Measurements from ENCODE around the gene CCT3.
A peak's percentile ranks its signal among the peaks of the same experiment; 100 is the strongest.
"Not testable (repeated sequence)": the region's sequence is repeated elsewhere in the genome, so short reads cannot be mapped to it uniquely, and the experiment has no call there.

Gene CCT3

GRCh38 chr1:156368889-156369684, 31.0 kb upstream of the CCT3 start, which contains the start of gene RHBG:
Gene RHBG, plus strand, starts transcription at chr1:156369211. Its CDS starts 39 bp downstream, at chr1:156369250.
- no peak for DNase-seq (ENCODE audit: low read depth)

- no peak for DNase-seq (ENCODE audit: low read depth)
Measured at GRCh38 chr1:156368157-156368658, 30.1 kb upstream of the CCT3 start.

- no peak for DNase-seq (ENCODE audit: low read depth)
Measured at GRCh38 chr1:156367383-156368156, 29.5 kb upstream of the CCT3 start.

GRCh38 chr1:156366378-156367166, 28.5 kb upstream of the CCT3 start:
- no peak for DNase-seq (ENCODE audit: low read depth)

GRCh38 chr1:156365754-156366153, 27.7 kb upstream of the CCT3 start:
- DNase-seq (ENCODE audit: low read depth) = no peak

GRCh38 chr1:156360534-156360933, 22.4 kb upstream of the CCT3 start:
- no peak for DNase-seq (ENCODE audit: low read depth)

- no peak for DNase-seq (ENCODE audit: low read depth)
Measured at GRCh38 chr1:156359973-156360372, 21.9 kb upstream of the CCT3 start.

GRCh38 chr1:156359249-156359648, 21.2 kb upstream of the CCT3 start:
- DNase-seq (ENCODE audit: low read depth) = no peak

- no peak for DNase-seq (ENCODE audit: low read depth)
Measured at GRCh38 chr1:156358641-156359040, 20.5 kb upstream of the CCT3 start.

GRCh38 chr1:156357977-156358376, 19.9 kb upstream of the CCT3 start:
- DNase-seq (ENCODE audit: low read depth) = no peak

GRCh38 chr1:156356875-156357534, 18.9 kb upstream of the CCT3 start:
- peak; percentile 42 for DNase-seq (ENCODE audit: low read depth)

- DNase-seq (ENCODE audit: low read depth) = no peak
Measured at GRCh38 chr1:156356262-156356874, 18.3 kb upstream of the CCT3 start.

GRCh38 chr1:156352481-156352880, 14.4 kb upstream of the CCT3 start:
- not testable (repeated sequence) for DNase-seq (ENCODE audit: low read depth)

GRCh38 chr1:156347331-156347730, 9.2 kb upstream of the CCT3 start:
- no peak for DNase-seq (ENCODE audit: low read depth)

GRCh38 chr1:156346636-156347035, 8.5 kb upstream of the CCT3 start:
- no peak for DNase-seq (ENCODE audit: low read depth)

GRCh38 chr1:156346035-156346434, 7.9 kb upstream of the CCT3 start:
- DNase-seq (ENCODE audit: low read depth) = not testable (repeated sequence)

- no peak for DNase-seq (ENCODE audit: low read depth)
Measured at GRCh38 chr1:156344409-156344808, 6.3 kb upstream of the CCT3 start.

- DNase-seq (ENCODE audit: low read depth) = no peak
Measured at GRCh38 chr1:156342166-156342955, 4.3 kb upstream of the CCT3 start.

- peak; percentile 1 for DNase-seq (ENCODE audit: low read depth)
Measured at GRCh38 chr1:156337888-156338179, 258 bp downstream of the CCT3 start.

GRCh38 chr1:156337052-156337887, 822 bp downstream of the CCT3 start:
- no peak for DNase-seq (ENCODE audit: low read depth)

All from stimulated activated CD8-positive, alpha-beta memory T cell treated with anti-CD3 and anti-CD28 coated beads, Interleukin-15, amount 100 ng/mL, for 1 hour (primary cell).